GM12878 (cell line): ENCODE measurements around the gene TTC33. TPM values are rescaled to one million over a fixed set of nuclear protein-coding genes. Genes with fewer than 3 reads are reported as not detected.

Experiments used
- ATAC-seq: fragments of 200-7000 bp; cut with Tn5 transposase; 3 replicates; pipeline ENCODE4 v1.9.1; 2020; ENCODE audit warnings: mild to moderate bottlenecking, moderate library complexity
- BruUV-seq: library from RNA; stranded (reverse); fragments of 400-500 nt; replicated peaks from 2 replicates; lab custom pipeline; 2021; lab: Mats Ljungman, UMichigan
- CTCF ChIA-PET: fragments of 300-600 bp; sonication (Branson Sonifier 250); formaldehyde crosslinking; extraction: SDS; loops from one replicate; lab custom pipeline; 2021; ENCODE audit warnings: inconsistent platforms; lab: Yijun Ruan, JAX
- POLR2A ChIA-PET: fragments of 350-600 bp; formaldehyde crosslinking; extraction: SDS; loops from one replicate; lab custom pipeline; 2021; ENCODE audit warnings: inconsistent platforms; lab: Charles Lee
- RAD21 ChIA-PET: fragments of 300-600 bp; sonication (Branson Sonifier 250); formaldehyde crosslinking; loops from one replicate; lab custom pipeline; 2023; ENCODE audit warnings: antibody characterized with exemption; ENCODE audit not compliant: unreplicated experiment; lab: Charles Lee
- SMC1A ChIA-PET: fragments of 300-600 bp; sonication (Branson Sonifier 250); formaldehyde crosslinking; loops from one replicate; lab custom pipeline; 2023; ENCODE audit not compliant: unreplicated experiment, uncharacterized antibody; lab: Charles Lee
- DNase-seq: peaks from one replicate; pipeline ENCODE4 v3.0.0-alpha.2; 2011; ENCODE audit warnings: low read depth, low spot score
- FAIRE-seq: peaks from 3 replicates; lab custom pipeline; 2011; peaks lifted over from hg19 to GRCh38; lab: Jason Lieb, UNC
- H2AFZ ChIP-seq: 2 replicates; pipeline ENCODE4 v1.6.0; 2011; ENCODE audit warnings: low read depth, low read length, control low read depth; ENCODE audit not compliant: control insufficient read depth
- H3K27ac ChIP-seq: 2 replicates; pipeline ENCODE4 v1.5.1; 2011; ENCODE audit warnings: control low read depth; ENCODE audit not compliant: control insufficient read depth, insufficient read depth
- H3K27me3 ChIP-seq, 2 experiments: replicated peaks in 1 of 2; 2 replicates each; pipeline versions ENCODE4 v1.6.0 to v1.6.1; 2011; ENCODE audit warnings: low read length in 1 of 2; ENCODE audit not compliant: control insufficient read depth in 2 of 2, insufficient read depth in 2 of 2
- H3K36me3 ChIP-seq, 2 experiments: 2 replicates each; pipeline ENCODE4 v1.5.1; 2011; ENCODE audit warnings: low read length in 1 of 2; ENCODE audit not compliant: control insufficient read depth in 2 of 2, insufficient read depth in 2 of 2
- H3K4me1 ChIP-seq: 2 replicates; pipeline ENCODE4 v1.6.1; 2011; ENCODE audit warnings: mild to moderate bottlenecking, low read length, moderate library complexity, mixed read lengths; ENCODE audit not compliant: control insufficient read depth, insufficient read depth
- H3K4me2 ChIP-seq: 2 replicates; pipeline ENCODE4 v1.6.0; 2011; ENCODE audit warnings: control low read depth; ENCODE audit not compliant: control insufficient read depth, insufficient read depth
- H3K4me3 ChIP-seq: fragments of 200-600 bp; sonication (generic); 2 replicates; pipeline ENCODE4 v1.5.1; 2016
- H3K79me2 ChIP-seq: 2 replicates; pipeline ENCODE4 v1.6.0; 2011; ENCODE audit warnings: low read length; ENCODE audit not compliant: control insufficient read depth, insufficient read depth
- H3K9ac ChIP-seq: 2 replicates; pipeline ENCODE4 v1.8.0; 2011; ENCODE audit warnings: low read length, control low read depth, mixed read lengths; ENCODE audit not compliant: control insufficient read depth, insufficient read depth
- H3K9me3 ChIP-seq: replicated peaks from 3 replicates; pipeline ENCODE4 v1.5.1; 2011; ENCODE audit warnings: mild to moderate bottlenecking, low read length; ENCODE audit not compliant: control insufficient read depth, insufficient read depth
- H4K20me1 ChIP-seq: 2 replicates; pipeline ENCODE4 v1.6.0; 2011; ENCODE audit not compliant: control insufficient read depth, insufficient read depth
- ATF7 ChIP-seq: fragments of 450-650 bp; IDR thresholded peaks from 2 replicates; pipeline ENCODE4 v1.6.1; 2016; ENCODE audit warnings: low read depth, mild to moderate bottlenecking
- CEBPB ChIP-seq, 2 experiments: fragments of 150-350 bp in 1 of 2; IDR thresholded peaks; 2 replicates each; pipeline ENCODE4 v1.6.1; 2012 to 2014; ENCODE audit warnings: low read depth in 2 of 2, low read length in 2 of 2, borderline replicate concordance in 1 of 2, inconsistent platforms in 1 of 2
- CREM ChIP-seq: IDR thresholded peaks from 2 replicates; pipeline ENCODE4 v1.6.1; 2014; ENCODE audit warnings: antibody characterized with exemption, low read depth
- GATAD2B ChIP-seq: fragments of 450-650 bp; conservative IDR thresholded peaks from 2 replicates; pipeline ENCODE4 v1.6.1; 2017; ENCODE audit warnings: low read depth, mild to moderate bottlenecking, moderate library complexity
- IKZF2 ChIP-seq, 2 experiments: fragments of 450-650 bp; IDR thresholded peaks; 2 replicates each; pipeline ENCODE4 v1.6.1; 2017; ENCODE audit warnings: mild to moderate bottlenecking in 2 of 2, moderate library complexity in 2 of 2
- NFIC ChIP-seq: IDR thresholded peaks from 2 replicates; pipeline ENCODE4 v1.6.1; 2012; ENCODE audit warnings: low read depth, mild to moderate bottlenecking, inconsistent platforms, low read length, moderate library complexity
- RAD21 ChIP-seq: IDR thresholded peaks from 2 replicates; pipeline ENCODE4 v1.6.1; 2011; ENCODE audit warnings: mild to moderate bottlenecking, low read depth, low read length, moderate library complexity; ENCODE audit not compliant: insufficient read depth
- SREBF1 ChIP-seq: IDR thresholded peaks from 2 replicates; pipeline ENCODE4 v1.6.1; 2012; ENCODE audit warnings: mild to moderate bottlenecking, low read length
- YBX1 ChIP-seq: fragments of 450-650 bp; IDR thresholded peaks from 2 replicates; pipeline ENCODE4 v1.6.1; 2016; ENCODE audit warnings: antibody characterized with exemption
- ZNF384 ChIP-seq: IDR thresholded peaks from 2 replicates; pipeline ENCODE4 v1.6.1; 2012; ENCODE audit warnings: low read depth, mild to moderate bottlenecking, low read length, improper control_type of control experiment, borderline replicate concordance
- WGBS: methylation state at CpG from one replicate; pipeline ENCODE4 v1.1.6; 2016; ENCODE audit warnings: low lambda C conversion rate; ENCODE audit not compliant: insufficient replicate concordance, insufficient coverage; ENCODE audit errors: missing lambda C conversion rate; 5-methylcytosine and 5-hydroxymethylcytosine counted together
- in situ Hi-C: fragments of 300-500 bp; cut with MboI; formaldehyde crosslinking; loops from 9 replicates; pipeline ENCODE4 v1.14.3; 2018; ENCODE audit warnings: mixed read lengths
- intact Hi-C: fragments of 100-400 bp; cut with micrococcal nuclease; formaldehyde crosslinking; loops from one replicate; pipeline ENCODE4 v1.14.2; 2022; ENCODE audit not compliant: unreplicated experiment
- polyA plus RNA-seq, 11 experiments: library from polyadenylated mRNA; depleted of rRNA in 4 of 11; unstranded in 6 of 11; stranded (reverse) in 5 of 11; fragments of >200 nt; fragmentation: Nextera tagmentation in 4 of 11; fragmentation: Illumina TruSeq in 1 of 11; extraction: Ambion mirVana in 4 of 11; extraction: Trizol in 1 of 11; gene quantifications; 1 replicate in 1 of 11; 2 replicates in 10 of 11; pipeline versions ENCODE4 v1.2.1 to v1.2.3, GENCODE V29; 2011 to 2016; ENCODE audit warnings: inconsistent platforms in 2 of 11, missing spikeins in 2 of 11, low read depth in 1 of 11
- total RNA-seq, 4 experiments: library from RNA; depleted of rRNA in 3 of 4; stranded (reverse); fragments of >200 nt in 3 of 4; fragmentation: Illumina TruSeq in 1 of 4; extraction: Trizol in 1 of 4; gene quantifications; 2 replicates each; pipeline versions ENCODE4 v1.2.1 to v1.2.3, GENCODE V29; 2013 to 2021
- TF ChIP-seq, protein P1 (sequence below): IDR thresholded peaks from 2 replicates; pipeline ENCODE4 v1.6.1; 2011; ENCODE audit warnings: mild to moderate bottlenecking, low read depth, low read length, moderate library complexity; ENCODE audit not compliant: insufficient replicate concordance
- TF ChIP-seq, protein P2 (sequence below): fragments of 450-650 bp; conservative IDR thresholded peaks from 2 replicates; pipeline ENCODE4 v1.6.1; 2017; ENCODE audit warnings: mild to moderate bottlenecking, moderate library complexity
- TF ChIP-seq, protein P3 (sequence below): fragments of 450-650 bp; IDR thresholded peaks from 2 replicates; pipeline ENCODE4 v1.6.1; 2017; ENCODE audit warnings: antibody characterized with exemption, mild to moderate bottlenecking, moderate library complexity

Gene TTC33
- total and polyA plus RNA-seq, 10 of the 15 experiments (the other 5 are each of a cell fraction or from before 2014, with no cell fraction given): 7.9 to 22.3 (median 14.6) TPM

DNA sequence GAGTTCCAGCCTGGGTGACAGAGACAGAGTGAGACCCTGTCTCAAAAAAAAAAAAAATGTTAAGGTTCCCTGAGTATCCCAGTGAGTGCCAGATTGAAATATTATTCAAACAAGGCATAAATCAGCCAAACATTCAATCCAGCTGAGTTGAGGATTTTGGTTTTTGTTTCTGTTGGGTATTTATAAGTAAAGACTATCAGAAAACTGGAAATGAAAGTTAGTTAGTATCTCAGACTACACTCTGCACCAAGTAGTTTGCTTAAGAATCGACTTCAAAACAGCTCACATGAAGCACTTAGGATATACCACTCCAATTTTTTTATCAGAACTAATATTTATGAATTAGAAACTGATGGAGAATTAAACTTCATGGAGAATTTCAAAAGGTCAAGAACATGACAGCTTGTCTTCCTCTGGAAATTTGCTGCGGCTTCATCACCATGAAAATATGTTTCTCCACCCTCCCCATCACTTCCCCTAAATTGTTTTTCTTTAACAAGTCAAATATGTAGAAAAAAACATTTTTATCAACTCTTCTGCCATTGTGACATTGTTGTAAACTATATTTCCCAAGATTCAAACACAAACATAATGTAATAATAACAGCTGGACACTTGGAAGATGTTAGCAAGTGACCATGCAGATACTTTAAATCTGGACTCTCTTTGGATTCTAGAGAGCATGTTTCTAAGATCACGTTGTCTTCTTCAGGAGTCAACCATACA lies 186.1 kb downstream of the TTC33 start:
- H3K79me2 ChIP-seq: no peaks in the 10 kb centered on the region
- RAD21 ChIA-PET: interaction anchor here (1.1 to 1.3 kb wide), 2 partner anchors 11 to 133 kb away, joined by 3 to 4 read pairs; no protein-coding TSS in a partner anchor
- peaks cover 14% of the 10 kb centered on the region for H3K4me1 ChIP-seq
- no TSS peak for BruUV-seq
- H3K9ac ChIP-seq: no peak overlapping the region
- intact Hi-C loops: loop anchor here (5.0 kb wide), 1 partner anchor 292 kb away; no protein-coding TSS in a partner anchor
- no peak overlapping the region for H3K4me3 ChIP-seq
- no peak for FAIRE-seq
- ATAC-seq: no peak
- H3K9me3 ChIP-seq: no peaks in the 10 kb centered on the region; the same call in 2 of the 3 replicates
- H3K36me3 ChIP-seq: no peaks in the 10 kb centered on the region
- CTCF ChIA-PET: no interaction called here
- H4K20me1 ChIP-seq: no peaks in the 10 kb centered on the region
- H2AFZ ChIP-seq: no peak overlapping the region
- SMC1A ChIA-PET: interaction anchor here (0.7 to 1.1 kb wide), 3 partner anchors 16 to 76 kb away, joined by 3 read pairs; no protein-coding TSS in a partner anchor
- POLR2A ChIA-PET: interaction anchor here (0.7 kb wide), 1 partner anchor 158 kb away, joined by 4 read pairs; no protein-coding TSS in a partner anchor
- WGBS: 20% methylated on average over 3 of the region's 3 CpGs
- in situ Hi-C loops: no loop called here
- H3K27me3 ChIP-seq: no peaks in the 10 kb centered on the region; a peak in 2 of 4 replicates
- H3K27ac ChIP-seq: no peak overlapping the region
- H3K4me2 ChIP-seq: peak overlapping the region; percentile 30; the same call in 1 of the 2 replicates
- no peak for DNase-seq
- TF ChIP-seq CEBPB (IDR thresholded peaks at IDR 0.05; ENCODE audit: borderline replicate concordance in 1 of 2, low read depth in 2 of 2, low read length in 2 of 2): no peak
- TF ChIP-seq RAD21: no peak
- TF ChIP-seq, protein P1, sequence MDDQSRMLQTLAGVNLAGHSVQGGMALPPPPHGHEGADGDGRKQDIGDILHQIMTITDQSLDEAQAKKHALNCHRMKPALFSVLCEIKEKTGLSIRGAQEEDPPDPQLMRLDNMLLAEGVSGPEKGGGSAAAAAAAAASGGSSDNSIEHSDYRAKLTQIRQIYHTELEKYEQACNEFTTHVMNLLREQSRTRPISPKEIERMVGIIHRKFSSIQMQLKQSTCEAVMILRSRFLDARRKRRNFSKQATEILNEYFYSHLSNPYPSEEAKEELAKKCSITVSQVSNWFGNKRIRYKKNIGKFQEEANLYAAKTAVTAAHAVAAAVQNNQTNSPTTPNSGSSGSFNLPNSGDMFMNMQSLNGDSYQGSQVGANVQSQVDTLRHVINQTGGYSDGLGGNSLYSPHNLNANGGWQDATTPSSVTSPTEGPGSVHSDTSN: no peak
- no peak for TF ChIP-seq ZNF384
- no peak for TF ChIP-seq GATAD2B
- TF ChIP-seq CREM: no peak
- TF ChIP-seq, protein P2, sequence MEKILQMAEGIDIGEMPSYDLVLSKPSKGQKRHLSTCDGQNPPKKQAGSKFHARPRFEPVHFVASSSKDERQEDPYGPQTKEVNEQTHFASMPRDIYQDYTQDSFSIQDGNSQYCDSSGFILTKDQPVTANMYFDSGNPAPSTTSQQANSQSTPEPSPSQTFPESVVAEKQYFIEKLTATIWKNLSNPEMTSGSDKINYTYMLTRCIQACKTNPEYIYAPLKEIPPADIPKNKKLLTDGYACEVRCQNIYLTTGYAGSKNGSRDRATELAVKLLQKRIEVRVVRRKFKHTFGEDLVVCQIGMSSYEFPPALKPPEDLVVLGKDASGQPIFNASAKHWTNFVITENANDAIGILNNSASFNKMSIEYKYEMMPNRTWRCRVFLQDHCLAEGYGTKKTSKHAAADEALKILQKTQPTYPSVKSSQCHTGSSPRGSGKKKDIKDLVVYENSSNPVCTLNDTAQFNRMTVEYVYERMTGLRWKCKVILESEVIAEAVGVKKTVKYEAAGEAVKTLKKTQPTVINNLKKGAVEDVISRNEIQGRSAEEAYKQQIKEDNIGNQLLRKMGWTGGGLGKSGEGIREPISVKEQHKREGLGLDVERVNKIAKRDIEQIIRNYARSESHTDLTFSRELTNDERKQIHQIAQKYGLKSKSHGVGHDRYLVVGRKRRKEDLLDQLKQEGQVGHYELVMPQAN: no peak
- no peak for TF ChIP-seq YBX1
- no peak for TF ChIP-seq NFIC
- no peak for TF ChIP-seq ATF7
- no peak for TF ChIP-seq SREBF1
- TF ChIP-seq, protein P3, sequence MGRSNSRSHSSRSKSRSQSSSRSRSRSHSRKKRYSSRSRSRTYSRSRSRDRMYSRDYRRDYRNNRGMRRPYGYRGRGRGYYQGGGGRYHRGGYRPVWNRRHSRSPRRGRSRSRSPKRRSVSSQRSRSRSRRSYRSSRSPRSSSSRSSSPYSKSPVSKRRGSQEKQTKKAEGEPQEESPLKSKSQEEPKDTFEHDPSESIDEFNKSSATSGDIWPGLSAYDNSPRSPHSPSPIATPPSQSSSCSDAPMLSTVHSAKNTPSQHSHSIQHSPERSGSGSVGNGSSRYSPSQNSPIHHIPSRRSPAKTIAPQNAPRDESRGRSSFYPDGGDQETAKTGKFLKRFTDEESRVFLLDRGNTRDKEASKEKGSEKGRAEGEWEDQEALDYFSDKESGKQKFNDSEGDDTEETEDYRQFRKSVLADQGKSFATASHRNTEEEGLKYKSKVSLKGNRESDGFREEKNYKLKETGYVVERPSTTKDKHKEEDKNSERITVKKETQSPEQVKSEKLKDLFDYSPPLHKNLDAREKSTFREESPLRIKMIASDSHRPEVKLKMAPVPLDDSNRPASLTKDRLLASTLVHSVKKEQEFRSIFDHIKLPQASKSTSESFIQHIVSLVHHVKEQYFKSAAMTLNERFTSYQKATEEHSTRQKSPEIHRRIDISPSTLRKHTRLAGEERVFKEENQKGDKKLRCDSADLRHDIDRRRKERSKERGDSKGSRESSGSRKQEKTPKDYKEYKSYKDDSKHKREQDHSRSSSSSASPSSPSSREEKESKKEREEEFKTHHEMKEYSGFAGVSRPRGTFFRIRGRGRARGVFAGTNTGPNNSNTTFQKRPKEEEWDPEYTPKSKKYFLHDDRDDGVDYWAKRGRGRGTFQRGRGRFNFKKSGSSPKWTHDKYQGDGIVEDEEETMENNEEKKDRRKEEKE: no peak
- TF ChIP-seq IKZF2 (IDR thresholded peaks at IDR 0.05): no peak
